Heart left ventricle (tissue), 16 donors: Measurements from ENCODE around the gene RAD51B. TPM values are rescaled to one million over a fixed set of nuclear protein-coding genes. Genes with fewer than 3 reads are reported as not detected.

Source experiments
- ATAC-seq, 4 donors: fragments of 200-7000 bp; cut with Tn5 transposase; one replicate each; pipeline ENCODE4 v1.9.1; 2020 to 2022; ENCODE audit warnings: moderate library complexity in 4 of 4, mild to moderate bottlenecking in 3 of 4, moderate number of reproducible peaks in 1 of 4
- DNase-seq, 5 donors: peaks; one replicate each; pipeline ENCODE4 v3.0.0-alpha.2; 2020
- H3K27ac ChIP-seq, 12 donors: fragments of 200-600 bp; sonication (generic) in 4 of 12; one replicate each; pipeline versions ENCODE4 v1.5.0 to v1.8.0; 2016 to 2022; ENCODE audit warnings: mild to moderate bottlenecking in 2 of 12
- H3K27me3 ChIP-seq, 9 donors: fragments of 200-600 bp; sonication (generic) in 2 of 9; one replicate each; pipeline versions ENCODE4 v1.5.1 to v1.8.0; 2016 to 2022; ENCODE audit warnings: mild to moderate bottlenecking in 3 of 9
- H3K36me3 ChIP-seq, 9 donors: fragments of 200-600 bp; sonication (generic) in 2 of 9; one replicate each; pipeline versions ENCODE4 v1.5.0 to v1.8.0; 2018 to 2022; ENCODE audit warnings: mild to moderate bottlenecking in 2 of 9
- H3K4me1 ChIP-seq, 12 donors: fragments of 200-600 bp; sonication (generic) in 4 of 12; one replicate each; pipeline versions ENCODE4 v1.5.0 to v1.8.0; 2016 to 2022; ENCODE audit warnings: mild to moderate bottlenecking in 3 of 12
- H3K4me3 ChIP-seq, 12 donors: fragments of 200-600 bp; sonication (generic) in 4 of 12; one replicate each; pipeline versions ENCODE4 v1.5.0 to v1.8.0; 2017 to 2022; ENCODE audit warnings: mild to moderate bottlenecking in 9 of 12, moderate library complexity in 4 of 12
- H3K9me3 ChIP-seq, 12 donors: fragments of 200-600 bp; sonication (generic) in 4 of 12; one replicate each; pipeline versions ENCODE4 v1.5.0 to v1.8.0; 2016 to 2022; ENCODE audit warnings: mild to moderate bottlenecking in 1 of 12
- CTCF ChIP-seq, 12 donors: fragments of 200-600 bp; sonication (generic) in 4 of 12; IDR thresholded peaks; one replicate each; pipeline versions ENCODE4 v1.5.0 to v1.8.0; 2018 to 2022; ENCODE audit warnings: antibody characterized with exemption in 12 of 12, mild to moderate bottlenecking in 5 of 12
- POLR2A ChIP-seq, 2 donors: fragments of 450-650 bp; IDR thresholded peaks; one replicate each; pipeline ENCODE4 v1.6.1; 2017; ENCODE audit warnings: antibody characterized with exemption in 2 of 2, mild to moderate bottlenecking in 2 of 2, moderate library complexity in 2 of 2
- WGBS, 4 donors: extraction: QIAGEN DNeasy Blood & Tissue Kit in 2 of 4; methylation state at CpG; one replicate each; pipeline versions ENCODE4 v1.1.5 to v1.1.7; 2013 to 2018; 5-methylcytosine and 5-hydroxymethylcytosine counted together
- intact Hi-C, 10 donors: fragments of 100-400 bp; cut with DNase I; formaldehyde crosslinking; loops; one replicate each; pipeline versions ENCODE4 v1.11.1 to v1.14.2; 2022
- polyA plus RNA-seq, 2 donors: library from polyadenylated mRNA; stranded (reverse); fragments of 200-250 nt; gene quantifications; one replicate each; pipeline ENCODE4 v1.2.3, GENCODE V29; 2013
- total RNA-seq, 9 donors: library from RNA; depleted of rRNA in 2 of 9; stranded (reverse); fragments of >200 nt in 2 of 9; fragmentation: NEBNext Ultra II Directional in 3 of 9; extraction: Animal tissue kit (Norgen Biotek cat#: 25700) in 3 of 9; gene quantifications; one replicate each; pipeline versions ENCODE4 v1.1.0 to v1.2.4, GENCODE V29; 2016 to 2023
- donor health status: ischemic (EF 13 %, LVEDD 7.1; RV severe dilation, severe dysfunction).
- donor health status: healthy with polysubstance abuse.
- donor health status: DM: no; HTN: yes; CAD: no.
- donor health status: DM: no; HTN: no; CAD: no.
- donor health status: ischemic (EF 25% LVEDD 6.9; RV normal size, moderate dysfunction).
- donor health status: ischemic (EF 25% LVEDD 5.7; RV mildly dilated, moderate dysfunction).
- donor health status: healthy.
- donor health status: DM: yes; HTN: yes; CAD: no.
- donor health status: ischemic (EF 35%, LVEDD 5.7; RV mildly dilated, moderate dysfunction).
- donor health status: nonischemic (EF 11% LVEDD 7.7; RV severe dilation, severe dysfunction).
- donor health status: DM: yes; HTN: yes; CAD: no.
- donor health status: PGD.
- donor health status: ischemic (EF 29% LVEDD 5.4; RV normal size, mild dysfunction).
- donor health status: nonischemic (EF 23%, LVEDD 6.1; RV moderate dilation, normal function).

The RAD51B gene
- total and polyA plus RNA-seq, 11 donors, result 1.3 to 11.3 (median 3.2) TPM

GRCh38 chr14:68462683-68463082 is 643.1 kb downstream of the RAD51B start:
- no peak for DNase-seq
- Histone ChIP-seq H3K9me3 (no peaks in the 10 kb centered on the region), H3K4me1 (peaks cover 0 to 62% (median 25%) of the 10 kb centered on the region in 12 donors), H3K27me3 (no peaks in the 10 kb centered on the region), H3K36me3 (no peaks in the 10 kb centered on the region), H3K4me3 (no peak overlapping the region), H3K27ac (no peak overlapping the region)
- intact Hi-C loops, result no loop called here
- no peak for ATAC-seq
- 96 to 100% (median 96%) methylated on average over 1 of the region's 1 CpG for WGBS, 4 donors
- TF ChIP-seq CTCF (IDR thresholded peaks at IDR 0.05) (no peak), POLR2A (IDR thresholded peaks at IDR 0.05) (no peak)

- TF ChIP-seq POLR2A (IDR thresholded peaks at IDR 0.05) (no peak), CTCF (IDR thresholded peaks at IDR 0.05) (no peak)
- H3K4me3 ChIP-seq, result no peak overlapping the region
- no peaks in the 10 kb centered on the region for H3K9me3 ChIP-seq
- no peak overlapping the region for H3K27ac ChIP-seq
- ATAC-seq (no peak), DNase-seq (no peak)
- intact Hi-C loops, result no loop called here
- H3K27me3 ChIP-seq, result no peaks in the 10 kb centered on the region
- H3K4me1 ChIP-seq, result peaks cover 0 to 58% (median 24%) of the 10 kb centered on the region in 12 donors
- H3K36me3 ChIP-seq, result no peaks in the 10 kb centered on the region
Measured at GRCh38 chr14:68463299-68463698, 643.7 kb downstream of the RAD51B start.

- intact Hi-C loops, result no loop called here
- ATAC-seq (no peak), DNase-seq (no peak)
- Histone ChIP-seq H3K9me3 (no peaks in the 10 kb centered on the region), H3K4me1 (peaks cover 0 to 58% (median 20%) of the 10 kb centered on the region in 12 donors), H3K4me3 (no peak overlapping the region), H3K36me3 (no peaks in the 10 kb centered on the region), H3K27me3 (no peaks in the 10 kb centered on the region), H3K27ac (no peak overlapping the region)
- TF ChIP-seq CTCF (IDR thresholded peaks at IDR 0.05), result no peak
- no peak for TF ChIP-seq POLR2A (IDR thresholded peaks at IDR 0.05)
Measured at GRCh38 chr14:68463705-68464374, 644.3 kb downstream of the RAD51B start.

- ATAC-seq (peak in 1 of 4 donors; percentile 8), DNase-seq (no peak)
- no peak for TF ChIP-seq POLR2A (IDR thresholded peaks at IDR 0.05)
- no peak for TF ChIP-seq CTCF (IDR thresholded peaks at IDR 0.05)
- Histone ChIP-seq H3K4me3 (no peak overlapping the region), H3K27me3 (no peaks in the 10 kb centered on the region), H3K27ac (peak overlapping the region in 1 of 12 donors; percentile 35), H3K9me3 (no peaks in the 10 kb centered on the region), H3K4me1 (peaks cover 0 to 54% (median 12%) of the 10 kb centered on the region in 12 donors), H3K36me3 (no peaks in the 10 kb centered on the region)
- intact Hi-C loops, result no loop called here
- 50 to 75% (median 63%) methylated on average over 2 of the region's 2 CpGs for WGBS, 4 donors
Measured at GRCh38 chr14:68464711-68465110, 645.1 kb downstream of the RAD51B start.
